Urothelium cell line (cell line): Measurements from ENCODE around the gene ESPNL.

Source experiments
- DNase-seq: peaks from one replicate; pipeline ENCODE4 v3.0.0; 2011; ENCODE audit warnings: low spot score, mixed read lengths
- FAIRE-seq: peaks from 2 replicates; lab custom pipeline; 2011; peaks lifted over from hg19 to GRCh38; lab: Jason Lieb, UNC

The ESPNL gene

DNA sequence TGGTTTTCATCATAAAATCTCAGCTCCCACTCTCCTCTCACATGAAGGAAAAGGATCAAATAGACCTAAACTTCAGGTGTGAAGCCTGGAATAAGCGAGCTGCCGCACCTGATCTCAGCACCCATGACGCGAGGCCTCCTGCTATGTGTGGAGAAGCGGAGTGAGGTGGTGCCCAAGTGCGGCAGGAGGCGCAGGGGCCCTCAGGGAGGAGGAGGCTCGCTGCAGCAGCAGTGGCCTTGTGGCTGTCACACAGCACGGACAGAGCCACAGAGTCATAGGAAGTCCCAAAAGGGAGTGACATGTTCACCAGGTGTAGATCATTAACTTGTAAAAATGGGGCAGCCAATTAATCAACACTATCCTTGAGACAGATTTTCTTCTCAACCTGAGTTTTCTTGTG is 30.3 kb upstream of the ESPNL start:
- DNase-seq (no peak), FAIRE-seq (no peak)

DNA sequence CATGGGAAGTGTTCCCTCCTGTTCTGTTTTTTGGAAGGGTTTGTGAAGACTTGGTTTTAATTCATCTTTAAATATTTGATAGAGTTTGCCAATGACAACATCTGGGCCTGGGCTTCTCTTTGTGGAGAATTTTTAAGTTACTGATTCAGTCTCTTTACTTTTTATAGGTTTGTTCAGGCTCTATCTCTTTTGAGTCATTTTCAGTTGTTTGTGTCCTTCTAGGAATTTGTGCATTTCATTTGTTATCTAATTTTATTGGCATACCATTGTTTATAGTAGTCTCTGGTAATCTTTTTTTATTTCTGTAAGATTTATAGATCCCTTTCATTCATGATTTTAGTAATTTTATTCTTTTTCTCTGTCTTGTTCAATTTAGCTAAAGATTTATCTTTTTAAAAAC is 24.7 kb upstream of the ESPNL start:
- DNase-seq (no peak), FAIRE-seq (no peak)

DNA sequence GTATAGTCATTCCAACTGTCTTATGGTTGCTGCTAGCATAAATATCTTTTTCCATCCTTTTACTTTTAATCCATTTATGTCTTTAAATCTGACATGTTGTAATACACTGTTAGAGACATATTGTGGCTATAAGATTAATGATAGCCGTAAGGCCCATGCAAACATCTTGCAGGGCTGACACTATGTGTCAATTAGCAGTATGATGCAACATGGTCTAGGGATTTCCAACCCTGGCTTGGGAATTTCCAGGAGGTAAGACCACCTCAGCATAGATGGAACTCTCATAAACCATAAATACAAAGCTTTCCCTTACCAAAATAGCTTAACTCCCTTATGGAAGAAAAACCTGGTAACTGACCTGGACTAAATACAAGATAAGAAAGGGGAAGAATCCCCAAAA is 22.8 kb upstream of the ESPNL start:
- FAIRE-seq, result no peak
- no peak for DNase-seq

DNA sequence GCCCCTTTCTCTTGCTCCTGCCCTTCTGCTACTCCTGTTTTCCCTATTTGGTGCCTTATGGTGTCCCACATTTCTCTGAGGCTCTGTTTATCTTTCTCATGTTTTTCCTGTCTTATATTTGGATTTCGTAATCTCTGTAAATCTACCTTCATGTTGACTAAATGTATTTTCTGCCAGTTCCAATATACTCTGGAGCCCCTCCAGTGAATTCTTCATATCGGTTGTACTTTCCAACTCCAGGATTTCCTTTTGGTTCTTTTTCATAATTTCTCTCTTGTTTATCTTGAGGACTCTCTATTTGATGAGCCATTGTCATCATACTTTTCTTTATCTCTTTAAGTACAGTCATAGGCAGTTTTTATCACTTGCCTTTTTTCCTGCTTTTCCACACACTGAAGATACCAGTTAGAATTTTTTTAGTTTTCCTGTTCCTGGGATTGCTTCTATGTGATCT is 20.2 kb upstream of the ESPNL start:
- FAIRE-seq (no peak), DNase-seq (no peak)

DNA sequence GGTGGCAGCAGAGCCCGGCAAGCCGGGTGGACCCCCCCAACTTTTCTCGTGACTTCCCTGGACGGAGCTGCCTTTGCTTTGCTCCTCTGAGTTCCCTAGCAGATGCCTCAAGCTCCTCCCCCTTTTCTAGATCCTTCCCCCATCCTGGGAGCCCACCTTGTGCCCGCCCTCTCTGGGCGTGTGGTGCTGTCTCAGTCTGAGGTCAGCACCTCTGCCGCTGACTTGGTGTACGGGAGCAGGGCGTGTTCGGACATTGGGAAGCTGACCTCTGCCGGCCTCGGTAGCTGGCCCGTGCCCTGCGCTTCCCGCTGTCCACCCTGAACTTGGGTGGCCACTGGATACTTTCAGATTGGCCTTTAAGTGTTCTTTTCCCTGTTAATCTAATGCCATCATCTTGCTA is 19.6 kb upstream of the ESPNL start:
- DNase-seq, result no peak
- no peak for FAIRE-seq

DNA sequence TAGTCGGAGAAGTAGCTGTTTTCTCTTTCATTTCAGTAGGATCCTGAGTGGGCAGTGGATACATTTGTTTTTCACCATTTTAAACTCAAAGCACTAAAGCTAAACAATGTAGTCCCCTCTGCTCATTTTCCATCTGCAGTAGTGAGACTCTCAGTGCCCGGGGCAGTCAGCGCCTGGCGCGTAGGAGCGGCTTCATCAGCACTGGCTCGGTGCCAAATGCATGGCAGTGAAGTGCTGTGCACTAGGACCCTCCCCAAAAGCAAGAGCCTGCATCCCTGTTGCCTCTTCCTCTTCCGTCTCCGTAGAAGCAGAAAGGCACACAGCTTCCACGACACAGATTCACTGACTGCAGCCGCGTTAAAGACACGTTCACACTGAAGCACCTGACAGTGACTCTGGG is 19.0 kb upstream of the ESPNL start:
- FAIRE-seq (no peak), DNase-seq (no peak)

DNA sequence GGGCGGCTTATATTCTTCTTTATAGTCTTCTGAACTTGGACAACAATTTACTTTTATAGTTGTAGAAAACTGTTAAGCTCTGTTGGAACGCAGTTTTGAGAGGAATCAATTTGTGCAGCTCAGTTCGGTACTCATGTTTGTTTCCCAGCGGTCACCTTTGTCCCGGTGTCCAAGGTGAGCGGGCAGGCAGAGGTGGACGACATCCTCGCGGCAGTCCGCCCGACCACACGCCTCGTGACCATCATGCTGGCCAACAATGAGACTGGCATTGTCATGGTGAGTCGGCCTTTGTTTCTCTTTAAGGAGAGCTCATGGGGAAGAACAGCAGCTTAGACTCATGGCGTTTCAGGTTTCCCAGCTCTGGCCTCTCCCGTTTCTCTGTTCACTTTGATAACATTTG is 18.6 kb upstream of the ESPNL start:
- DNase-seq (no peak), FAIRE-seq (no peak)

DNA sequence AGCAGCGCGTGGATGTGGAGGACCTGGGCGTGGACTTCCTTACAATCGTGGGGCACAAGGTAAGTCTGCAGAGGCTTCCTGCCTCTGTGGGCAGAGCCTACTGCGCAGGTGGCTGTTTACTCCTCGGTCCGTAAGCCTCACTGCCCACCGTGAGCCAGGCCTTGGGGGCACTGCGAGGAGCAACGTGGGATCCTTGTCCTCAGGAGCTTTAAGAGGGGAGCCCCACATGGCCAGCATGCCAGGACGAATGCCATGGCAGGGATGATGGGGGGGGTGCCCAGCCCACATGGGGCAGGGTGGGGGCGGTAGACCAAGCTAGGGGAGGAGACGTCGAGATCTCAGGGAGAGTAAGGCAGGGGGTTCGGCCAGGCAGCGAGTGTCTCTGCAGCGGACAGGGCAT is 18.0 kb upstream of the ESPNL start:
- DNase-seq (no peak), FAIRE-seq (no peak)

DNA sequence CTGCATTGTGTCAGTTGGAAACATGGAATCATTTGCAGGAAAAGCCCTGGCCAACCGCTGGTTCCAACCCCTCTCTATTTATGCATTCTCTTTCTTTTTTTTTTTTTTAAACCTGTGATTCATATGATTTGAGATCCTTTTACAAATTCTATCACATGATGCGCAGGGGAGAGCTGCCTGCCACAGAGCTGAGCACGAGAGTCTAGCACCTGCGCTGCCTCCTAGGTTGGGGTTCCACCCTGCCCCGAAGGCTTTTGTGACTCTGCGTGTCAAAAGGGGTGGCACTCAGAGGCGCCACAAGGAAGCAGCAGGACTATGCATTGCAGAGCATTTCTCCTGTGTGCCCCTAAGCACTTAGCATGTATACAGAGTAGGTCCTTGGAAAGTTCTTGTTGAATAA is 17.3 kb upstream of the ESPNL start:
- no peak for FAIRE-seq
- DNase-seq, result no peak

DNA sequence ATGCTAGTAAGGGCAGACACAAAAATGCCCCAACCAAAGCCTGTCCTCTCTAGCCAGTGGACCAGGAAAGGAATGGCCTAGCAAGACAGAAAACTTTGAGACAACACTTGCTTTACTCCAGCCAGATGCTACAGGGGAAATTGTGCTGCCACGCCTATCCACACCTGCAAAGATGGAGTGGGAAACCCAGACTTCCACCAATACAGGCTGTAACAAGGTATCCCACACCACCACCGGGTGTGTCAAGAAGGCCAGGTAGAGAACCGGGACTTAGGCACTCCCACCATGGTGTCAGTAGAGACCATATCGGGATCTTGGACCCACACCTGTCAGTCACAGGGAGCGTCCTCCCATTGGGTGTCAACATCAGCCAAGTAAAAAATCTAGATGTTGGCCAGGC is 16.2 kb upstream of the ESPNL start:
- no peak for FAIRE-seq

DNA sequence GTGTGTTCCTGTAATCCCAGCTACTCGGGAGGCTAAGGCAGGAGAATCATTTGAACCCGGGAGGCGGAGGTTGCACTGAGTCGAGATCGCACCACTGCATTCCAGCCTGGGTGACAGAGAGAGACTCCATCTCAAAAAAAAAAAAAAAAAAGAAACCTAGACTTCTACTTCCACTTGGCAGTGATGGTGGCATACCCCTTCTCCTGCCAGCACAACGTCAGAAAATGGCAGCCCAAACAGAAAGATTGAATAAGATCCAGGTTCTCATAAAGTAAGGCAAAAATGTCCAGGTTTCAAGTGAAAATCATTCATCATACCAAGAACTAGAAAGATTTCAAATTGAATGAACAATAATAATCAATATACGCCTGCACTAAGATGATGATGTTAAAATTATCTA is 15.4 kb upstream of the ESPNL start:
- DNase-seq, result no peak
- FAIRE-seq, result no peak

More for the DNA sequence above, 16.2 kb upstream of the ESPNL start:
- no peak for DNase-seq

DNA sequence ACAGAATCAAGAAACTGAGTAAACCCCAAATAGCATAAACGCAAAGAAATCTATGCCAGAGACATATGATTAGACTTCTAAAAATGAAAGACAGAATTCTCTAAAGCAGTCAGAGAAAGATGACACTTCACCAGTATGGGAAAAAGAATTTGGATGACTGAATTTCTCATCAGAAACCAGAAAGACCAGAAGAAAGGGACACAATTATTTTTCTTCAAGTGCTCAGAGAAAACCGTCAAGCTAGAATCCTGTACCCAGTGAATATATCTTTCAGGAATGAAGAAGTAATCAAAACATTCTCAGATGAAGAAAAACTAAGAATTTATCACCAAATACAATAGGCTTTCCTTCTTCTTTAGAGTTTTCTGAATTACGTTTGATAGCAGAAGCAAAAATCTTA is 14.2 kb upstream of the ESPNL start:
- FAIRE-seq, result no peak
- DNase-seq, result no peak

DNA sequence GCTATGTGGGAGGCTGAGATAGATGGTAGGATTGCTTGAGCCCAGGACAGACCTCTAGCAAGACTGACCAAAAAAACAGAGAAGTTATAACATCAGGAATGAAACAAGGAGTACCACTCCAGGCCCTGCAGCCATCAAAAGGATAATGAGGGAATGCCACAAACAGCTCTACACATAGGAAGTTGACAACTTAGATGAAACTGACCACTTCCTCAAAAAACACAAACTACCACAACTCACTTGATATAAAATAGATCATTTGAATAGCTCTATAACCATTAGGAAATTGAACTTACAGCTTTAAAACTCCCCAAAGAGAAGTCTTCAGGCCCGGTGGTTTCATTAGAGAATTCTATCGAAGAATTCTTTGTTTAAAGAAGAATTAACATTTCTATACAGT is 12.9 kb upstream of the ESPNL start:
- FAIRE-seq, result no peak
- DNase-seq, result no peak

DNA sequence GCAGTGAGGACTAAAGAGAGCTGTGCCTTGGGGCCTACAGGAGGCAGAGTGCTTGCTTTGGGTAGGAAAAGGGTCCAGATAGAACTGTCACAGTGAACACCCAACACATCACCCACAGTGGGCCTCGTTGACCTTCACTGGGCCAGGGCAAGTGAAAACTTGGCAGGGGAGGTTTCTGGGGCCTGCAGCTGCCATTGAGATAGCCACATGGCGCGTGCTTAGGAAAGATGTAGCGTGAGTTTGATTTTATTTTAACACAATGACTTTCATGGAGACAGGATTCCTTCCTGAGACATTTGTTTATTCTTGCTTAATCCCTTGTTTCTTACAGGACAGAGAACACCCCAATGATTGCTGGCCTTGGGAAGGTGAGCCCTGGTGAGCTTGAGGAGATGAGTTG is 9.3 kb upstream of the ESPNL start:
- no peak for FAIRE-seq
- no peak for DNase-seq

DNA sequence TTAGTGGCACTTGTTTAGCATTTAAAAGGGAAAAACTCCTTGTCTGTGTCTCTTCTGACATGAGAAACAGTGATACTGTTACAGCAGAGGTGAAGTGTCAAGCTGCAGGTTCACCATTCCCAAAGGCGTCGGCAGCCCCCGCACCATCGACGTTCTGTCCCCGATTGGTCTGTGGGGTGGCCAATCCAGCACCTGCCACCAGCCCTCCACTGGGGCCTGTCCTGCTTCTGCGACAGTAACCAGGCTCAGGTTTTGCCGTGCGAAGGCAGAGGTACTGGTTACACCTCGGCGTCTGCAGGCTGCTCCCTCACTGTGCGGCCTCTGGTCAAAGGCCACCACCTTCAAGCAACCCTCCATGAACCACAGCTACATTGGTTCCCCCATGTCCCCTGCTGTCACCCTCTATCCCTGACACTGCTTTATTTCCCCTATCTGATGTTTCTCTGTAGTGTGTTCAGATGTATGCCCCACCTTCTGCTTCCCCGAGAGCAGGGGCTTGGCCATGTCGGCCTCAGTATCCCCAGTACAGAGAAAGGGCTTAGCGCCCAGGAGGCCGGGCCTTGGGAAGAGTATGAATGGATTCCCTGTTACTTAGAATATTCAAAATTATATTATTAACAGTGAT is 8.6 kb upstream of the ESPNL start:
- FAIRE-seq, result no peak
- no peak for DNase-seq

DNA sequence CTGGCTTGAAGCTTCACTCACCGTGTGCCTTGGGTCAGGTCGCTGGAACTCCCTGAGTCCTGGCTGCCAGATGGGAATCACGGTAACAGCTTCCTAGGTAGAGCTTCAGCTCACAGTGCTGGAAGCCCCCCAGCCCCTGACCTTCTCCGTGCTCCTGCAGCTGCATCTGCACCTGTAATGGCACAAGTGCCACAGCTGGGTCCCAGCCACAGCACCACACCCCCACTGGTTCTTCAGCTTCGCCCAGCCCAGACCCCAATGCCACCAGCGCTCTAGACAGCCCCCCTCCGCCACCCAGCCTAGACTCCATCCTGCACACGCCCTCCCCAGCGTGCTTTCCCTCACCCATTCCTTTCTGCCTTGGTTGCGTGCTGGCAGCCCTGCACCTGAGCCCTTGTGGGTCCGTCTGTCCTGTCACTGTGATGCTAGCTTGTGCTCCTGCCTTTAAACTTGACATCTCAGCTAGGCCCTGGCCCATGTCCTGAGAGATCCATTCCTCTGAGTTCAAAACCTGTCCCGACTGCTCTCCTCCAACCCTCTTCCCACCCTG is 7.6 kb upstream of the ESPNL start:
- FAIRE-seq (no peak), DNase-seq (no peak)

DNA sequence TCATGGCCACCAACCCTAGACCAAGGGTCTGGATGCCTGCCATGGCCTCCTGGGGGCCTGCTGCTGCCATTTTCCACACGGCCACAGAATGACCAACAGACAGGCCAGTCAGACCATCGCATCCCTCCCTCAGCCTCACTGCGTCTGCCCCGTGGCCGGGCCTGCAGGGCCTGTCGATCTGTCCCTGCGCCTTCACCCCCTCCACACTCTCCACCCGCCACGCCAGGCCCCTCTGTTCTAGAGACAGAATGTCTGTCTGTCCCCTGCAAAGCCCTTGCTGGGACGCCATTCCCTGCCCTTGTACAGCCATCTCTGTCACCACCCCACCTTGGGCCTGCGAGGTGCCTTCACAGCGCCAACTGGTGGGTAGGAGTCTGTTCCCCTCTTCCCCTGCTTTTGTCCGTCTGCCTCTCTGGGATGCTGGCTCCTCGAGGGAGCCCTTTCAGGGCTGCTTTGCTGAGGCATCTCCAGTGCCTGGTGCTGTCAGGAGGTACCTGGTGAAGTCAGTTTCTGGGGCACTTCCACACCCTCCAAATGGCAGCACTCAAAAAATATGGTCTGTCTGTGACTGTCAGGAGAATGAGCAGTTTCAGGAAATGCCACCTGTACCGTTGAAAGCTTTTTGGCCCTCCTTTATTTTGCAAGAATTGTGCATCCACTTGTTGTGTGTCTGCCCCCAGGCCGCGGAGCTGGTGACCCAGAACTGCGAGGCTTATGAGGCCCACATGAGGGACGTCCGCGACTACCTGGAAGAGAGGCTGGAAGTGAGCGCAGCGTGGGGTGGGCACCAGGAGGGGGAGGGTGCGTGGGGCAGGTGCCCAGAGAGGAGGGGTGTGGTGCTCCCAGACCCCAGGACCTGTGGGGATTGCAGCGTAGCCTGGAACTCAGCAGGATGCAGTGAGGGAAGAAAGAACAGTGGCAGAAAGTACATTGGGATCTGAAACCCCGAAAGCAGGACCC is 6.7 kb upstream of the ESPNL start:
- no peak for DNase-seq
- no peak for FAIRE-seq

DNA sequence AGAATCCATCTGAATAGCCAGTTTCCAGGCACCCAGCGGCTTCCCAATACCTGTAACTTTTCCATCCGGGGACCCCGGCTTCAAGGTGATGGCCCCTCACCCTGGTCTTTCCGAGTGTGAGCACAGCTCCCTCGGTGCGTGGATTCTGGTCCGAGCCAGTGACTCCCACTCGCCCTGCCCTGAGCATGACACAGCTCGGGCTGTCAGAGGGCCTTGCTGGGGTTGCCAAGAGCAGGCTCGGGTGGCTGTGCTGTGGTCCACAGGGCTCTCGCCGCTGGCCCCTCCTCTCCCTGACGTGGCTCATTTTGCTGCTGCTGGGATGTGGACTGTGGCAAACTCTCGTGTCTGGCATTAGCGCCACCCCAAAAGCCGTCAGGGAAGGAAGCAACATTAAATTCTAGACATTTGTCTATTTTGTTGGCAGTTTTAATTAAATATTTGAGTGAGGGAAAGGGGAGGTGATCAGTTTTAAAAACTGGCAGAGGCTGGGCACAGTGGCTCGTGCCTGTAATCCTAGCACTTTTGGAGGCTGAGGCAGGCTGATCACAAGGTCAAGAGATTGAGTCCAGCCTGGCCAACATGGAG is 5.6 kb upstream of the ESPNL start:
- FAIRE-seq (no peak), DNase-seq (no peak)

DNA sequence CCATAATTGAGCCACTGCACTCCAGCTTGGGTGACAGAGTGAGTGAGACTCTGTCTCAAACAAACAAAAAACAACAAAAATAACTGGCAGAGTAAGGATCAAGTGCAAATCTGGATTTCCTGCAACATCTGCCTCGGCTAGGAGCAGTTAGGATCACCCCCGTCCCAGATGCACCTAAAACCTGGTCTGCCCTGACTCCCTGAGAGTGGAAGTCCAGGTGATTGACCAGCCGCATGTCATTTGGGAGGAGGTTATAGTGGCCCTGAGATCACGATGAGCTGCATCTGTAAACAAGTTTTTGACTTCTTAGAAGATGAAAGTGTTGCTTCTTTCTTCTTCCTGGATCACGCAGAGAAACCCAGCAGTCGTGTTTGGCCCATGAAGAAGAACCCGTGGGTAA is 5.0 kb upstream of the ESPNL start:
- DNase-seq, result no peak
- FAIRE-seq, result no peak

DNA sequence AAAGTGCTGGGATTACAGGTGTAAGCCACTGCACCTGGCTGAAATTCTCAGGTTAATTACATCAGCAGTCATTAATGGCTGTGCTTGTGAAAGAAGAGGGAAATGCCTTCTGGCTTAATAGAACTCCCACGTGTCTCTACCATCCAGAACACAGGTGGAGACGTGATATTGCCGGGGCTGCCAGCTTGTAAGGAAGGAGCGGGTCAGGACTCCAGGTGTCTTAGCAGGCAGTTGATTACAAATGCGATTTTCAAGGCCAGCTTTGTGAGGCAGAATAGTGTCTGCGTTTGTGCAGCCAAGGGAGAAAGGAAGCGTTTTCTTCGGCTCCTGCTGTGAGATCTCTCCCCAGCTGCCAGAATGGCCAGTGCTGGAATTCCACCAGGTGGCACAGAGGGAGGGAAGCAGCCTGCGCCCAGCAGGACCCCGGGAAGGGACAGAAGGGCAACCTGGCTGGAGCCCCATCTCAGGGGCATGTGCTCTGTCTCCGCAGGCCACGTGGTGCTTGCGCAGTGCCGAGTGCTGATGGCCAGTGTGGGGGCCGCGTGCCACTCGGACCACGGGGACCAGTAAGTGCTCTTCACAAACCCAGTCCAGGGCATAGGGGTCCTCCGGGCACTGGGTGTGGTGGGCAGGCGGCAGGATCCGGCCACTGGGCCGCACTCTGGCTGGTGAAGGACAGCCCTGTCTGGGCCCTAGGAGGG is 3.7 kb upstream of the ESPNL start:
- DNase-seq, result no peak
- no peak for FAIRE-seq
